Measurements from ENCODE around the gene PHKG2.

PHKG2 gene

GRCh38 chr16:30728899-30729672, 19.1 kb upstream of the PHKG2 start:
- no peak for DNase-seq

GRCh38 chr16:30731411-30731810, 16.8 kb upstream of the PHKG2 start:
- no peak for DNase-seq

DNA sequence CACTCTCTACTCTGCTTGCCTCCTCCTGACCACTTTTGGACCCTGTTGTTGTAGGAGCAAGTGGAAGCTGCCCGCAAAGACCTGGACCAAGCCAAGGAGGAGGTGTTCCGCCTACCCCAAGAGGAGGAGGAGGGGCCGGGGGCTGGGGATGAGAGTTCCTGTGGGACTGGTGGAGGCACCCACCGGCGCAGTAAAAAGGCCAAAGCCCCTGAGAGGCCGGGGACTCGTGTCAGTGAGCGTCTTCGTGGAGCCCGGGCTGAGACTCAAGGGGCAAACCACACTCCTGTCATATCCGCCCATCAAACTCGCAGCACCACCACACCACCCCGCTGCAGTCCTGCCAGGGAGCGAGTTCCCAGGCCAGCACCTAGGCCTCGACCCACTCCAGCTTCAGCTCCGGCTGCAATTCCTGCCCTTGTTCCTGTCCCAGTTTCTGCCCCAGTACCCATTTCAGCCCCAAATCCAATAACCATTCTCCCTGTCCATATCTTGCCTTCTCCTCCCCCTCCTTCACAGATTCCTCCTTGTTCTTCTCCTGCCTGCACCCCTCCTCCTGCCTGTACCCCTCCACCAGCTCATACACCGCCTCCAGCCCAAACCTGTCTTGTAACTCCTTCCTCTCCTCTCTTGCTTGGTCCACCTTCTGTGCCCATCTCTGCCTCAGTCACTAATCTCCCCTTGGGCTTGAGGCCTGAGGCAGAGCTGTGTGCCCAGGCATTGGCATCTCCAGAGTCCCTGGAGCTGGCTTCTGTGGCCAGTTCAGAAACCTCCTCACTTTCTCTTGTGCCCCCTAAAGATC, 11.0 kb upstream of the PHKG2 start:
- no peak for DNase-seq

DNA sequence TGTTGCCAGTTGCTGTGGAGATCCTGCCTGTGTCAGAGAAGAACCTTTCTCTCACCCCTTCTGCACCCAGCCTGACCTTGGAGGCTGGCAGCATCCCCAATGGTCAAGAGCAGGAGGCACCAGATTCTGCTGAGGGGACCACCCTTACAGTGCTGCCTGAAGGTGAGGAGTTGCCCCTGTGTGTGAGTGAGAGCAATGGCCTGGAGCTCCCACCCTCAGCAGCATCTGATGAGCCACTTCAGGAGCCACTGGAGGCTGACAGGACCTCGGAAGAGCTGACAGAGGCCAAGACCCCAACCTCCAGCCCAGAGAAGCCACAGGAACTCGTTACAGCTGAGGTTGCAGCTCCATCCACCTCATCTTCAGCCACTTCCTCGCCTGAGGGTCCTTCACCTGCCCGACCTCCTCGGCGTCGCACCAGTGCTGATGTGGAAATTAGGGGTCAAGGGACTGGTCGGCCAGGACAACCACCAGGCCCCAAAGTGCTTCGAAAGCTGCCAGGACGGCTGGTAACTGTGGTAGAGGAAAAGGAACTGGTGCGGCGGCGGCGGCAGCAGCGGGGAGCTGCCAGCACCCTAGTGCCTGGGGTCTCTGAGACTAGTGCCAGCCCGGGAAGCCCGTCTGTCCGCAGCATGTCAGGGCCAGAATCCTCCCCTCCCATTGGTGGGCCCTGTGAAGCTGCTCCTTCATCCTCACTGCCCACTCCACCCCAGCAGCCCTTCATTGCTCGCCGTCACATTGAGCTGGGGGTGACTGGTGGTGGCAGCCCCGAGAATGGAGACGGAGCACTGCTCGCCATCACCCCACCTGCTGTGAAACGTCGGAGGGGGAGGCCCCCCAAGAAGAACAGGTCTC, 10.2 kb upstream of the PHKG2 start:
- no peak for DNase-seq

DNA sequence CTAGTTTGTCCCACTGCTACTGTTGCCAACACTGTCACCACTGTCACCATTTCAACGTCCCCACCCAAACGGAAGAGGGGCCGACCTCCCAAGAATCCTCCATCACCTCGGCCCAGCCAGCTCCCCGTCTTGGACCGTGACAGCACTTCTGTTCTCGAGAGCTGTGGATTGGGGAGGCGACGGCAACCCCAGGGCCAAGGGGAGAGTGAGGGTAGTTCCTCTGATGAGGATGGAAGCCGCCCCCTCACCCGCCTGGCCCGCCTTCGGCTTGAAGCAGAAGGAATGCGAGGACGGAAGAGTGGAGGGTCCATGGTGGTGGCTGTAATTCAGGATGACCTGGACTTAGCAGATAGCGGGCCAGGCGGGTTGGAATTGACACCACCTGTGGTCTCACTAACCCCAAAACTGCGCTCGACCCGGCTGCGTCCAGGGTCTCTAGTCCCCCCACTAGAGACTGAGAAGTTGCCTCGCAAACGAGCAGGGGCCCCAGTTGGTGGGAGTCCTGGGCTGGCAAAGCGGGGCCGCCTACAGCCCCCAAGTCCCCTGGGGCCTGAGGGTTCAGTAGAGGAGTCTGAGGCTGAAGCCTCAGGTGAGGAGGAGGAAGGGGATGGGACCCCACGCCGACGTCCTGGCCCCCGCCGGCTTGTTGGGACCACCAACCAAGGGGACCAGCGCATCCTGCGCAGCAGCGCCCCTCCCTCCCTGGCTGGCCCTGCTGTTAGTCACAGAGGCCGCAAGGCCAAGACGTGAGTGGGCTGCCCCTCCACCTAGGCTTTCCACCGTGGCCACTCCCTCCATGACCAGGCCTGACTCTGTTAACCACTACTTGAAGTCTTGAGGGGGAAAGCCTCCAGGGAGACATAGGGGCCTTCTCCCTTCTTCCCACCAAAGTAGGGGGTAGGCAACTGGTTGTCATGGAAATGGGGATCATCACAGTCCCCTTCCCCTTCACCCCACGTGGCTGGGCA, 9.0 kb upstream of the PHKG2 start:
- DNase-seq = no peak

DNA sequence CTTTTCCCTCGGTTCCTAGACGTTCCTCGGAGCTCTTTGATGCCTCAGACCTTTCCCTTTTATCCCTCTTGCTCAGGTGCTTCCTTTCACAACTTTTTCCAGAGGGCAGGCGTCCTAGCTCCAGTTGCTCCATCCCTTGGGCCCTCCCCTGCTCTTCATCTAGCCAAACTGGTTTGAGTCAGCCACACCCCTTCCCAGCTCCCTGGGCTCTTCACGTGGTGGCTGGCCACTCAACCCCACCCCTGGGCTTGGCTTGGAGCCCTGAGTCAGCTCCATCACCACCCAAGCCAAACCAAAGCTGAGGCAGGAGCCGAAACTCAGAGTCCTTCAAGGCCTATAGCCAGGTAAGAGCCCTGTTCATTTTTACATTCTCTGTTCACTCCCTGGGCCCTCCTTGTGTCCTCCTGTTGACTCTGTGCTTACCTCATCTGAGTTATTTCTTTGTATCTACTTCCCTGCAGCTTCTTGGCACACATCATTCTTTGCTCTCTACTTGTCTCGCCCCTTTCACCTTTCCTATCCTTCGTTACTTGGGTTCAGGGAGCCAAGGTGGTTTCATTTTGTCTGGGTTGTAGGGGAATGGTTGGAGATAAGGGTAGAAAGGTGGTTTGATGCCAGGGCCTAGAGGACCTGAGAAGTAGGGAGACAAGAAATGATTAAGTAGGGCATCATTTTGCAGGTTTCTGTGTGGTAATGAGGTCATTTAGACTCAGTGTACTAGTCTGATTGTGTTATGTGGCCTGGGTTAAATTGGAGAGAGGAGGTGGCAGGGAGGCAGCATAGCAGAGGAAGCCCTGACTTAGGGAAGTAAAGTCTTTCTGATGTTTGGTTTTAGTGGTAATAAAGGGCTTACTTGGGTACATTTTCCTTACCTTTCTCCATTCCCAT, 7.6 kb upstream of the PHKG2 start:
- DNase-seq = no peak

- DNase-seq = no peak
Observed at GRCh38 chr16:30741461-30741914, 6.7 kb upstream of the PHKG2 start.

- DNase-seq = no peak
Observed at GRCh38 chr16:30743716-30744115, 4.5 kb upstream of the PHKG2 start.

GRCh38 chr16:30744183-30744582, 4.0 kb upstream of the PHKG2 start:
- no peak for DNase-seq

- DNase-seq = no peak
Observed at GRCh38 chr16:30745082-30745481, 3.1 kb upstream of the PHKG2 start.

DNA sequence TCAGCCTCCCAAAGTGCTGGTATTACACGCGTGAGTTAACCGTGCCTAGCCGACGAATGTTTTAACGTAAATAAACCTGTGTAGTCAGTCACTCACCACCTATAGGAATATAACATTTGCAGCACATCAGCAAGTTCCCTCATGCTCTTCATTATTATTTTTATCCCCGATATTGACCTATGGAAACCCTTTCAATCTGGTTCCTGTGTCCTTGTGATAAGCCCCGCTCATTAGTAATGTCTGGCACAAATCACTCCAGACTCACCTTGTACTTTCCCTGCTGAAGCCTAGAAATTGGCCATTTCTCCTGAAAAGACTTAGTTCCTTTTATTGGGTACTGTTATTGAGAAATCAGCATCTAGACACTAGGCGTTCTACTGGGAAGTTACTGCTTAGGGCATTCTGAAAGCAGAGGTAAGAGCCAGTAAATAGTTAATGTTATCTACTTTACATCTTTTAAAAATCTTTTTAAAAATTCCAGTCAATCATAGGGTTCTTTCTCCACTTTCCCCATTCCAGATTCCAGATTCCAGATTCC, 1.5 kb upstream of the PHKG2 start:
- DNase-seq = no peak

- DNase-seq = no peak
Observed at GRCh38 chr16:30747331-30747730, 894 bp upstream of the PHKG2 start.

GRCh38 chr16:30748634-30749445, 615 bp downstream of the PHKG2 start:
- no peak for DNase-seq

- DNase-seq = no peak
Observed at GRCh38 chr16:30750201-30750600, 2.0 kb downstream of the PHKG2 start.

GRCh38 chr16:30750876-30751465, 2.7 kb downstream of the PHKG2 start:
- no peak for DNase-seq

DNA sequence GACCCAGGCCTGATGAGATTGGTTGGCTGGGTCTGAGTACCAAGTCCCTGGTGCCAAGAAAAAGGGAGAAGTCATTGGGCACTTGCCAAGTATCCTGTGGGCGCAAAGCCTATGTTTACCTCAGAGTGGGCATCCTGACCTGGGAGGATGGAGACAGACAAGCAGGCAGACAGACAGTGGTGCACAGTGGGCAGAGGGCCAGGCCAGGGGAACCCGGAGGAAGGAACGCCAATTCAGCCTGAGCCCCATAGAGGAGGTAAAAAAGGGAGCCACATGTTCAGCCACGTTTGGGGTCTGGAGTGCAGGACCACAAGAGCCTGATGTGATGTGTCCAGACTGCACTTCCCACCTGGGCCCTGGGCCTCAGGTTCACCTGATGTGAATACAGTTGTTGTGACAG, 5.4 kb downstream of the PHKG2 start:
- no peak for DNase-seq

DNA sequence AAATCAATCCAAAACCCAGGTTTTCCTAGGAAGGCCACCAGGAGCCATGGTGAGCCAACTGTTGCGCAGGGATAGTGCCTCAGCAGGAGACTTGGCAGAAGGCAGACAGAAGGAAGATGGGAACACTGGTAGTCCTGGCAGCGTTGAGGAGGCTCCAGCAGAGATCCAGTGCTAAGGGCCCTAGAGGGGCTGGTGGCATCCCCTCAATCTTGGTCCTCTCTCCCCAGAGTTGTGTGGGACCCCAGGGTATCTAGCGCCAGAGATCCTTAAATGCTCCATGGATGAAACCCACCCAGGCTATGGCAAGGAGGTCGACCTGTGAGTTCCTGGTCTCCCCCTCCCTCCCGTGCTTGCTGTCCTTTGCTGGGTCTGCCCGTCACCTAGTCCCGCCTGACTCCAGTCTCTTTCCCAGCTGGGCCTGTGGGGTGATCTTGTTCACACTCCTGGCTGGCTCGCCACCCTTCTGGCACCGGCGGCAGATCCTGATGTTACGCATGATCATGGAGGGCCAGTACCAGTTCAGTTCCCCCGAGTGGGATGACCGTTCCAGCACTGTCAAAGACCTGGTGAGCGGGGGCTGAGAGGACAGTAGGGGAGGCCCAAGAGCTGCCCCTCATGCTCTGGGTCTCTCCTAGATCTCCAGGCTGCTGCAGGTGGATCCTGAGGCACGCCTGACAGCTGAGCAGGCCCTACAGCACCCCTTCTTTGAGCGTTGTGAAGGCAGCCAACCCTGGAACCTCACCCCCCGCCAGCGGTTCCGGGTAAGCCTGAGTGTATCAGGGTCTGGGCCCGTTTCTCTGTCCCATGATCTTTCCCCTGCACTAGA, 7.9 kb downstream of the PHKG2 start:
- no peak for DNase-seq

- no peak for DNase-seq
Observed at GRCh38 chr16:30756781-30757100, 8.5 kb downstream of the PHKG2 start.

DNA sequence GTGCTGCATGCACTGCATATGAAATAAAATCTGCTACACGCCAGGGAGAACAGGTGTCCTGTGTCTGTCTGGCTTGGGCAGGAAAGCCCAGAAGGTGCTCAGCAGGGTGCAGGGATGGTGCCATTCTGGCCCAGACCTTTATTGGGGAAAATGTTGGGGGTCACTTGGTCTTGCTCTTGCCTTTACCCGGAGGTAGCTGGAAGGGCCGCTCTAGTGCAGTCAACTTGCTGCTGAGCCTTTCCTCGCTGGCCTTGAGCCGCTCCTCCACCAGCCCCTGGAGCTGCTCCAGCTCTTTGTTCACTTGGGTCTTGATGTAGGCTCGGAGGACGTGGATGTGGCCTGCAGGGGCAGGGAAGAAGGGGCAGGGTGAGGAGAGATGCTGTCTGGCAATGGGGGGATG, 9.1 kb downstream of the PHKG2 start:
- DNase-seq = no peak

Data from T-helper 9 cell (primary cell).